Measurements from ENCODE around the gene FZD4. TPM values are rescaled to one million over a fixed set of nuclear protein-coding genes. Genes with fewer than 3 reads are reported as not detected.

FZD4 gene
- total RNA-seq, 1 experiment from 2014 or later, result 0.35 TPM

GRCh38 chr11:86912238-86912637 is 43.0 kb downstream of the FZD4 start:
- H3K4me3 Mint-ChIP-seq (ENCODE audit: unreplicated experiment), result no peak overlapping the region
- intact Hi-C loops (cut with micrococcal nuclease), result no loop called here
- H3K36me3 Mint-ChIP-seq (ENCODE audit: insufficient read depth, unreplicated experiment), result no peaks in the 10 kb centered on the region
- H3K4me1 Mint-ChIP-seq (ENCODE audit: insufficient read depth, unreplicated experiment), result peaks cover 12% of the 10 kb centered on the region
- H3K27me3 Mint-ChIP-seq (ENCODE audit: insufficient read depth, unreplicated experiment), result no peaks in the 10 kb centered on the region
- ChIA-PET POLR2A (interaction anchor here (0.6 to 1.1 kb wide), 2 partner anchors 19 to 67 kb away, joined by 3 read pairs; no protein-coding TSS in a partner anchor), CTCF (interaction anchor here (0.6 to 10.0 kb wide), 4 partner anchors 9 to 283 kb away, joined by 3 to 78 read pairs (median 6); no protein-coding TSS in a partner anchor)
- DNase-seq (ENCODE audit: unreplicated experiment), result no peak
- BruUV-seq (replicated peaks), result no TSS peak
- peaks cover 21% of the 10 kb centered on the region for H3K9me3 Mint-ChIP-seq (ENCODE audit: unreplicated experiment)
- H3K27ac Mint-ChIP-seq (ENCODE audit: low read depth, unreplicated experiment), result no peak overlapping the region
- TF ChIP-seq CTCF (IDR thresholded peaks at IDR 0.05; ENCODE audit: unreplicated experiment), result no peak

GRCh38 chr11:86910592-86910991 is 44.6 kb downstream of the FZD4 start:
- intact Hi-C loops (cut with micrococcal nuclease), result no loop called here
- peaks cover 6% of the 10 kb centered on the region for H3K4me1 Mint-ChIP-seq (ENCODE audit: insufficient read depth, unreplicated experiment)
- H3K36me3 Mint-ChIP-seq (ENCODE audit: insufficient read depth, unreplicated experiment), result no peaks in the 10 kb centered on the region
- POLR2A ChIA-PET, result interaction anchor here (0.6 kb wide), 1 partner anchor 56 kb away, joined by 3 read pairs; no protein-coding TSS in a partner anchor
- no peaks in the 10 kb centered on the region for H3K27me3 Mint-ChIP-seq (ENCODE audit: insufficient read depth, unreplicated experiment)
- DNase-seq (ENCODE audit: unreplicated experiment), result no peak
- H3K27ac Mint-ChIP-seq (ENCODE audit: low read depth, unreplicated experiment), result no peak overlapping the region
- peaks cover 21% of the 10 kb centered on the region for H3K9me3 Mint-ChIP-seq (ENCODE audit: unreplicated experiment)
- BruUV-seq (replicated peaks), result no TSS peak
- CTCF ChIA-PET, result interaction anchor here (2.6 to 10.0 kb wide), 2 partner anchors 8 to 40 kb away, joined by 11 to 78 read pairs; no protein-coding TSS in a partner anchor
- no peak overlapping the region for H3K4me3 Mint-ChIP-seq (ENCODE audit: unreplicated experiment)
- no peak for TF ChIP-seq CTCF (IDR thresholded peaks at IDR 0.05; ENCODE audit: unreplicated experiment)

- ChIA-PET CTCF (interaction anchor here (1.2 to 10.0 kb wide), 2 partner anchors 12 to 36 kb away, joined by 3 to 78 read pairs; no protein-coding TSS in a partner anchor), POLR2A (no interaction called here)
- intact Hi-C loops (cut with micrococcal nuclease), result no loop called here
- Mint-ChIP-seq H3K9me3 (ENCODE audit: unreplicated experiment) (no peaks in the 10 kb centered on the region), H3K27me3 (ENCODE audit: insufficient read depth, unreplicated experiment) (no peaks in the 10 kb centered on the region), H3K27ac (ENCODE audit: low read depth, unreplicated experiment) (no peak overlapping the region), H3K36me3 (ENCODE audit: insufficient read depth, unreplicated experiment) (no peaks in the 10 kb centered on the region), H3K4me1 (ENCODE audit: insufficient read depth, unreplicated experiment) (no peaks in the 10 kb centered on the region), H3K4me3 (ENCODE audit: unreplicated experiment) (no peak overlapping the region)
- DNase-seq (ENCODE audit: unreplicated experiment), result no peak
- BruUV-seq (replicated peaks), result no TSS peak
- no peak for TF ChIP-seq CTCF (IDR thresholded peaks at IDR 0.05; ENCODE audit: unreplicated experiment)
Measured at GRCh38 chr11:86906198-86906597, 49.0 kb downstream of the FZD4 start.

- Mint-ChIP-seq H3K27ac (ENCODE audit: low read depth, unreplicated experiment) (no peak overlapping the region), H3K27me3 (ENCODE audit: insufficient read depth, unreplicated experiment) (no peaks in the 10 kb centered on the region), H3K4me3 (ENCODE audit: unreplicated experiment) (no peak overlapping the region), H3K9me3 (ENCODE audit: unreplicated experiment) (no peaks in the 10 kb centered on the region), H3K36me3 (ENCODE audit: insufficient read depth, unreplicated experiment) (no peaks in the 10 kb centered on the region), H3K4me1 (ENCODE audit: insufficient read depth, unreplicated experiment) (no peaks in the 10 kb centered on the region)
- DNase-seq (ENCODE audit: unreplicated experiment), result no peak
- no peak for TF ChIP-seq CTCF (IDR thresholded peaks at IDR 0.05; ENCODE audit: unreplicated experiment)
- ChIA-PET POLR2A (no interaction called here), CTCF (interaction anchor here (1.2 to 10.0 kb wide), 2 partner anchors 13 to 35 kb away, joined by 3 to 78 read pairs; no protein-coding TSS in a partner anchor)
- no TSS peak for BruUV-seq (replicated peaks)
- intact Hi-C loops (cut with micrococcal nuclease), result no loop called here
Measured at GRCh38 chr11:86905252-86905651, 49.9 kb downstream of the FZD4 start.
